8988T (cell line): Measurements from ENCODE around the gene PARD6B.
A peak's percentile ranks its signal among the peaks of the same experiment; 100 is the strongest.
"Not testable (repeated sequence)": the region's sequence is repeated elsewhere in the genome, so short reads cannot be mapped to it uniquely, and the experiment has no call there.

Experiments
- DNase-seq: peaks from one replicate; pipeline ENCODE4 v3.0.0; 2011

PARD6B gene

DNA sequence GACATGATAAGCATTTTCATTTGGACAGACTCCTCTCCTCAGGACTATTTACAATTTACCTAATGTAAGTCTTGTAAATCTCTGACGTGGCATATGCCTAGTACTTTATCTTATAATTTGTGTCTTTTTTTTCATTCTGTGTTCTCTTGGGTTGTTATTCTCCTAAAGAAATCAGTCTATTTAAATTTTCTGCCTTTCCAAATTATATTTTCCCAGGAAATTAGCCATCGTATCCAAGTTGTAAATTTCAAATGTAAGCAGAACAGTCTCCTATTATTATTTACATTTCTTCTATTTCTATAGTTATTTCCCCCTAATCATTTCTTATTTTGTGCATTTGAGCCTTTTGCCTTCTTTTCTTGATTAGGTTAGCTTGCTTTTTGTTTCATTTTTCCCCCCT is 46.0 kb downstream of the PARD6B start:
- DNase-seq, result no peak

DNA sequence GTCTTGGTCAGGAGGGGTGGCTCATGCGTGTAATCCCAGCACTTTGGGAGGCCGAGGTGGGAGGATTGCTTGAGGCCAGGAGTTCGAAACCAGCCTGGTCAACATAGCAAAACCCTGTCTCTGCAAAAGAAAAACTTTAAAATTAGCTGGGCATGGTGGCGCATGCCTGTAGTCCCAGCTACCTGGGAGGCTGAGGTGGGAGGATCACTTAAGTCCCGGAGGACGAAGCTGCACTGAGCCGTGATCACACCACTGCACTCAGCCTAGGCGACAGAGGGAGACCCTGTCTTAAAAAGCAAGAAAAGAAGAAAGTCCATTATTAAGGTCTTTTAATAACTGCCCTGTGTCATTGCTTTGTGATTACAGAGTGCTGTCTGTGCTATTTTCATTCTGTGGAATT is 47.6 kb downstream of the PARD6B start:
- not testable (repeated sequence) for DNase-seq

DNA sequence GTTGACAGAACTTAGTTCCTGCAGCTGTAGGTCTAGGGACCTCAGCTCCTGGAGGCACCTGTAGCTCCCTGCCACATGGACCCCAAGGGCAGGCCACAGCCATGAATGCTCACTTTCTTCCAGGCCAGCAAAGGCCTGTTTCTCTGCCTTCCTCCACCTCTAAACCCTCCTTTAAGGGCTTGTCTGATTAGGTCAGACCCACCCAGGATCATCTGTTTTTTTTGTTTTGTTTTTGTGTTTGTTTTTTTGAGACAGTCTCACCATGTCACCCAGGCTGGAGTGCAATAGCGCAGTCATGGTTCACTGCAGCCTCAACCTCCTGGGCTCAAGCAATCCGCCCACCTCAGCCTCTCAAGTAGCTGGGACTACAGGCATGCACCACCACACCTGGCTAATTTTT is 52.0 kb downstream of the PARD6B start:
- DNase-seq, result no peak

DNA sequence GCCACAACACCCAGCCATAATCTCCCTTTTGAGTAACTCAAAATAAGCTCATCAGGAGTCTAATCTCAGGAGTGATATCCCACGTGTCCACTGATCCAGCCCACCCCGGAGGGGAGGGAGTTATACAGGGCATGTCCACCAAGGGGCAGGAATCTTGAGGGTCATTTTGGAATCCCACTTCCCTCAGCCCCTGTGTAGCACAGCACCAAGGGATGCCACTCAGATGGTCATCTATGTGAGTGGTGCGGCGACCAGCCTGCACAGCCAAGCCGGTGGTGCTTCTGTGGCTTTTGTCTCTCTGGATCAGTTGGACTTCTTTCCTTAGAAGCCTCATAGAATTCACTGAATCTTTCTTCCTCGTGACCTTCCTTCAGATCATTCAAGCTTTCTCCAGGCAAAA is 52.5 kb downstream of the PARD6B start:
- DNase-seq, result no peak

DNA sequence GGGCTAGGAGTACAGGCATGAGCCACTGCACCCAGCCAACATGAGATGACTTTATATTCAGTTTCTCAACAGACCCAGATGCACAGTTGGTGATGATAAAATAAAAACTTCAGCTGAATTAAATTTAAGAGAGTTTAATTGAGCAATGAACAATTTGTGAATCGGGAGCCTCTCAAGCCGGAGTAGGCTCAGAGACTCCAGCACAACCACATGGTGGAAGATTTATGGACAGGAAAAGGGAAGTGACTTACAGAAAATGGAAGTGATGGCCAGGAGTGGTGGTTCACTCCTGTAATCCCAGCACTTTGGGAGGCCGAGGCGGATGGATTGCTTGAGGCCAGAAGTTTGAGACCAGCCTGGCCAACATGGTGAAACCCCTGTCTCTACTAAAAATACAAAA is 53.1 kb downstream of the PARD6B start:
- no peak for DNase-seq

DNA sequence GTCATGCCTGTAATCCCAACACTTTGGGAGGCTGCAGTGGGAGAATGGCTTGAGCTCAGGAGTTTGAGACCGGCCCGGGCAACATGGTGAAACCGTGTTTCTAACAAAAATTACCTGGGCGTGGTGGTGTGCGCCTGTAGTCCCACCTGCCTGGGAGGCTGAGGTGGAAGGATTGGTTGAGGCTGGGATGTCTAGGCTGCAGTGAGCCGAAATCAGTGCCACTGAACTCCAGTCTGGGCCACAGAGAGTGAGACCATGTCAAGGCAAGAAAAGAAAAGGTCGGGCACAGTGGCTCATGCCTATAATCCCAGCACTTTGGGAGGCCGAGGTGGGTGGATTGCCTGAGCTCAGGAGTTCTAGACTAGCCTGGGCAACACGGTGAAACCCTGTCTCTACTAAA is 55.3 kb downstream of the PARD6B start:
- no peak for DNase-seq

DNA sequence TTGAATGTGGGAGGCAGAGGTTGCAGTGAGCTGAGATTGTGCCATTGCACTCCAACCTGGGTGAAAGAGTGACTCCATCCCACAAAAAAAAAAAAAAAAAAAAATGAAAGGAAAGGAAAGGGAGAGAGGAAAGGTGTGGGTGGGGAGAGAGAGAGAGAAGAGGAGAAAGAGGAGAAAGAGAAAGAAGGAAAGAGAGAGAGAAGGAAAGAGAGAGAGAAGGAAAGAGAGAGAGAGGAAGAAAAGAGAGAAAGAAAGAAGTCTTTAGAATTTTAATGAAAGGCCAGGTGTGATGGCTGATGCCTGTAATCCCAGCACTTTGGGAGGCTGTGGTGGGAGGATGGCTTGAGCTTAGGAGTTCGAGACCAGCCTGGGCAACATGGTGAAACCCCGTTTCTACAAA is 55.8 kb downstream of the PARD6B start:
- DNase-seq, result no peak

DNA sequence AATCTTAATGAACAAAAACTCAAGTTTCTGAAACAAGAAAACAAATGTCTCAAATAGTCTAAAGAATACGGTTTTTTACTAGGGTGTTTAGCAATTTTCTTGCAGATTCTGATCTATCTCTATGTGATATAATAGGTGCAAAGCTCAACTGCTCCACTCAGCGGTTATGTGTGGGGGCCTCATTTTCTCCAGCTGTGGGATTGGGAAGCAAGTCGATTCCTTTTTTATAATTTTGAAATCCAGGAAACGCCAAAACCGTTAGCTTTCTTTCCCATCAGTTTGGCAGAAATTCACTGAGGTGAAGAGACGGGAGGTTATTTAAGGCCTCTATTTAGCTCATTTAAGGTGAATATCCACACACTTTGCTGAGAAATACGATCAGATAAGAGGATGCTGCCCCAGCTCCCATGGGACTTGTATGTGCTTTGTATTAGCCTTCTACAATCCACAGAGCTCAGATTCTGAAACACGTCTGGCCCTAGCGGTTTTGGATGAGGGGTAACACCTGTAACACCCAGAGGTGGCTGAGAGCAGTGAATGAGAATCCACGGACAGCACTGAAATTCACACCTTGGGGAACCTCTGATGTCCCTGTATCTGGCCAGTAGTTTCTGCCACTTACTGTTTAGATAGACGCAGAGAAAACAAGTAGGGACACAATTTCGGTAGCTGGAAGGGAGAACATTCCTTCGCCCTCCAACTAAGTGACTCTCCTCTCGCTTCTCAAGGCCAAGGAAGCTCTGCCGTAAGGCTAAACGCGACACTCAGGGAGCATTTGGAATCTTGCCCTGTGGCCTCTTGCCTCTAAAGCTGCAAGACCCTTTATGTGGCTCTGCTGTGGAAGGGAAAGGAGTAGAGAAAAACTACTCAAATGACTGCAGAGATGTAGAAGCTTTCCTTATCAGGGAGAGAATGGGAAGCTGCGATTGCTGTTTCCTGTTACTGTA is 56.9 kb downstream of the PARD6B start:
- DNase-seq, result no peak

DNA sequence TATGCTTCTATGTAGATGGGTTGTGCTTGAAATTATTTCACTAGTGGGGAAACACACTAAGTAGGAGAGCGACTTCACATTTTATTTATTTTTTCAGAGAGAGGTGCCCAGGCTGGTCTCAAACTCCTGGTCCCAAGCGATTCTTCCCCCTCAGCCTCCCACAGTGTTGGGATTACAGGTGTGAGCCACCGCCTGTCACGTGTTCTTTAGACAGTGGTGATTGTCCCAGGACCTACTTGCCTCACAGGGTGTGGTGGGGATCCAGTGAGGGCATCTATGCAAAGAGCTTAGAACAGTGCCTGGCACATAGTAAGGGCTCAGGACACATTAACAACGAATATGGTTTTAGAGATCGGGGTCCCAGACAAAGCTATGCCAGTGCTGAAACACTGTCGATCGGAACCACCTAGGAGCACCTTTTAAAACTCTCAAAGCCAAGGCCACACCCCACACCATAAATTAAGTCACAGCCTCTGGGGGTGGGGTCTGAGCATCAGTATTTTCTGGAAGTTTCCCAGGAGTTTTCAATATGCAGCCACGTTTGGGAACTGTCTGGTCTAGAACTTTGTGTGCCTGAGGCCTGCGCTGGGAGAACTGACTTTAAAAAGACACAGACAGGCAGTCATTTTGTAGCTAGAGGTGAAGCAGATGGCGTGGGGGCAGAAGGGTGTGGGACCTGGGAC is 58.7 kb downstream of the PARD6B start:
- DNase-seq, result no peak

DNA sequence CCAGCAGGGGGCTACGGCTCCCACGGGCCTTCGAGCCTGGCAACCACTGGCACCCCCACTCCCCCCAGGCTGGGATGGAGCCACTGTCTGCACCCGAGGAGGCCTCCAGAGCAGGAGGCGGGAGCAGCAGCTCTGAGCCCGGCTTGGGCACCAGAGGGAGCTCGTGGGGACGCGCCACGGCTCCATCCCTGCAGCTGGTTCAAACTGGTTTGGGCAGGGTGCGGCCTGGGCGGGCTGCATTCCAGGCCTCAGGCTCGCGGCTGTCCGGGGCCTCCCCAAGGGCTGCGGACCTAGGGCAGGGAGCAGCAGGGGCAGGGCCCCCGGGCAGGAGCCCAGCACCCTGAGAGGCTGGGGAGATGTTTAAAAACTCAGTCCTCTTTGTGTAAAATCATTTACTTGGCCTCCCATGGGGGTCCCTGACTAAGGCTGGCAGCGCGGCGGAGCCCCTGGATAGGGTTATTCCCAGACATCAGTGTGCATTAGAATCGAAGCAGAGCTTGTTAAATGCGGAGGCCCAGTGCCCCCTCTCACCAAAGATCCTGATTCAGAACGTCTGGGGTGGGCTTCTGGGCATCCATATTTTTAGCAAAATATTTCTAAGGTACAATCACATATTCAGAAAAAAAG is 59.4 kb downstream of the PARD6B start:
- DNase-seq, result peak; percentile 93

DNA sequence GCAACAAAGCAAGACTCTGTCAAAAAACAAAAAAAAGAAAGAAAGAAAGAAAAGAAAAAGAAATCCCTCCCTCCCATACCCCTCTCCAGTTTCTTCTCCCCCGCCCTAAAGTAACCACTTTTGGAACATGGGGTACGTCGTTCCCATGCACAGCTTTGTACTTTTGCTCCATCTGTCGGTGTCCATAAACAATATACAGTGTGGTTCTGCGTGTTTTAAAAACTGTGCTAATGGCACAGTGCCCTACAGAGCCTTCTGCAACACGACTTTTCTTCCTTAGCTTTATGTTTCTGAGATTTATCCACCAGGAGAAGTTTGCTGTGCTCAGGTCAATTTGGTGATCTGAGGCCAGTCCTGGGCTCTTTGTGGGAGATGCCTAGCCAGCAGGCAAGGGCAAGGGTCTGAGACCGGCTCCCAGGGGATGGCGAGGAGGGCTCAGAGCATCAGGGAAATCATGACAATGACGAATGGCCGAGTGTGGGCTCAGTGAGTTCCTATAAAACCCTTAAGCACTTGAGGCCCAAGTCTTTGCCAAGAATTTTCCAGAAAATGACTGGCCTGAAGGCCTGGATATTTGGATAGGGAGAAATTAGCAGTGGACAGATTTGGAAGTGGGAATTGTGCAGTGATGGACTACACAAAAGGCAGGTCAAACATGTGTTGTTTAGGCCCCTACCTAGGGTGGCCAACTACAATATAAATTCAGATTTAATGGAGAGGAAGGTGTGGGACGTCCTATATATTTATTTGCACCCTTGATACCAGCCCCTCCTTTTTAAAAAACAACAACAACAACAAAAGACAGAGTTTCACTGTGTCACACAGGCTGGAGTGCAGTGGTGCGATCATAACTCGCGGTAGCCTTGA is 61.6 kb downstream of the PARD6B start:
- no peak for DNase-seq

DNA sequence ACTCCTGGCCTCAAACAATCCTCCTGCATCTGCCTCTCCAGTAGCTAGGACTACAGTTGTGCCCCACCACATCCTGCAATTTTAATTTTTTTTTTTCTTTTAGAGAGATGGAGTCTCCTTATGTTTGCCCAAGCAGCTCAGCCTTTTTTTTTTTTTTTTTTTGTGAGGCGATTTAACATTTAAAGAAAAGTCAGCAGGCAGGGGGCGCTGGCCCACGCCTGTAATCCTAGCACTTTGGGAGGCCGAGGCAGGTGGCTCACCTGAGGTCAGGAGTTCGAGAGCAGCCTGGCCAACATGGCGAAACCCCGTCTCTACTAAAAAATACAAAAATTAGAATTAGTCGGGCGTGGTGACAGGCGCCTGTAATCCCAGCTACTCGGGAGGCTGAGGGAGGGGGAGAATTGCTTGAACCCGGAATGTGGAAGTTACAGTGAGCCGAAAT is 62.2 kb downstream of the PARD6B start:
- not testable (repeated sequence) for DNase-seq

DNA sequence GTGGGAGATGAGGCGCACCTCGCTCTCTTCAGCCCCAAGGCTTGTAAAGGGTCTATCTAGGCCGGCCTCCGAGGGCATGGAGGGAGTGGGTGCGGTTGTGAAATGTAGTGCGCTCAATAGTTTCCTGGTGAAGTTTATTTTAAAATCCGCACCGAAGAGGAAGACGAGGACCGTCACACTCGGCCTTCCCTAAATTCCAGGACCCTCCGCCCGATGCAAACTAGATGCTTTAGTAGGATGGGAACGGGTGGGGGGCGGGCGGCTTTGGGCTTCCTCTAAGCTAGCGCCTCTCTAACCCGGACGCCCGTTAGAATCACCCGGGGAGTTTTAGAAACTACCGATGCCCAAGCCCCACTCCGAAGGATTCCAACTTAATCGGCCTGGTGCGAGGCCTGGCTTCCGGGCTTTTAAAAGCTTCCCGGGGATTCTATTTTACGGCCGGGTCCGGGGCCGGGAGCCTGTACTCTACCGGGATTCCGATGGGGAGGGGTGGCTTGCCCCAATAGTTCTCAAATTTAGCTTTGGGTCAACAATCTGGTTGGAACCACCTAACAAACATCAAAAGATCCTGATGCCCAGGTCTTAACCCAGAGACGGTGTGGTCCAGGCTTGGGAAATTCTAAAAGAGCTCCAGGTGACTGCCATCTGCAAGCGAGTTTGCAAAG is 62.9 kb downstream of the PARD6B start:
- no peak for DNase-seq

DNA sequence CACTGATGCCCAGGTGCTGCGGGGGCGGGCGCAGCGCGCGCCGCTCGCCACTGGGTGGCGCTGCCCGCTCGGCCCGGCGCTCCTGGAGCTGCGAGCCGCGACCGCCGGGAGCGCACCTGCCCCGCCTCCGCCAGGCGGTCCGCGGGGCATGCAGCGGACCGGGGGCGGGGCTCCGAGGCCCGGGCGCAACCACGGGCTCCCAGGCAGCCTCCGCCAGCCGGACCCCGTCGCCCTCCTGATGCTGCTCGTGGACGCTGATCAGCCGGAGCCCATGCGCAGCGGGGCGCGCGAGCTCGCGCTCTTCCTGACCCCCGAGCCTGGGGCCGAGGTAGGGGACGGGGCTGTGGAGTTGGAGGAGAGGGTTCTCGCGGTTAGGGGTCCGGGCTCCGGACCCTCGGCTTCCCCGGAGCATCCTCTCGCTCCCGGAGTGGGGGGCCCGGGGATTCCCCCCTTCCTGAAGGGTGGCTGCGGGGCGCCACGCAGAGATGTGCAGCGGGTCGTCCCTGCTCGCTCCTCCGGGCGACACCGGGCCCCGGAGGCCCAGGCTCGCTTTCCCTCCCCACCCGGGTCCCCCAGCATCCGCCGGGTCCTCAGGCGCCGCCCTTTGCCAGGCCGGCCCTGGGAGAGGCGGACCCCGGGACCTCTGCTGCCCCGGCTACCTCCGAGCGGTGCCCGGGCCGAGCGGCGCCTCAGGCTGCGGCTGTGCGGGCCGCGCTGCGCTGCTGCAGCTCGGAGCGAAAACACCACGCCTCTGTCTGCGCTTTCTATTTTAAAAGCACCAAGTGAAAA is 63.7 kb downstream of the PARD6B start, which contains the start of gene BCAS4:
BCAS4 (plus strand) TSS at position 216 of the 789 bp plus-strand sequence; CDS start at position 239, 23 bp downstream.
- peak; percentile 97 for DNase-seq

DNA sequence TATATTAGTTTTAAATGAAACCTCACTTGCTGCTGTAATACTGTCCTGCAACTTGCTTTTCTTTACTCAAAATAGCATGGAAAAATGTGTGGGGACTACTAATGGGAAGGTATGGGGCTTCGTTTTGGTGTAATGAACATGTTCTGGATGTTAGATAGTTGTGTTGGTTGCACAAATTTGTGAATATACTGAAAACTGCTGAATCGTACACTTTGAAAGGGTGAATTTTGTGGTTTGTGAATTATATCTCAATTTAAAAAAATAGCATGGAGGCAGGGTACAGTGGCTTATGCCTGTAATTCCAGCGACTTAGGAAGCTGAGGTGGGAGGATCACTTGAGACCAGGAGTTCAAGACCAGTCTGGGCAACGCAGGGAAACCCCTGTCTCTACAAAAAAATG is 65.8 kb downstream of the PARD6B start:
- no peak for DNase-seq

DNA sequence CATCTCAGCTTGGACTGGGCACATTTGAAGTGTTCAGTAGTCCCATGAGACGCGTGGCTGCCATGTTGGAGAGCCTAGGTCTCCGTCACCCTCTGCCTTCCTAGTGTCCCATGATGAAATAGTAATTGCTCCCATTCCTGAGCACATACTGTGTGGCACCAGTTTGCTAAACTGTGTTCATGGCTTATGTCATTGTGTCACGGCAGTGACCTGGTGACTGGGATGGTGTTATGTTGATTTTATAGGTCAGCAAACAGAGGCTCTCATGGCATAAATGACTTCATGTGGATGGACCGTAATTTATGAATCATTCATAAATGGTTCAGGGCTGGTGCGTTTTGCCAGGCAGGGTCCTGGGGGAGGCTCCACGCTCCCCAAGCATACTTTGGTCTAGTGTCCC is 67.3 kb downstream of the PARD6B start:
- DNase-seq, result no peak

DNA sequence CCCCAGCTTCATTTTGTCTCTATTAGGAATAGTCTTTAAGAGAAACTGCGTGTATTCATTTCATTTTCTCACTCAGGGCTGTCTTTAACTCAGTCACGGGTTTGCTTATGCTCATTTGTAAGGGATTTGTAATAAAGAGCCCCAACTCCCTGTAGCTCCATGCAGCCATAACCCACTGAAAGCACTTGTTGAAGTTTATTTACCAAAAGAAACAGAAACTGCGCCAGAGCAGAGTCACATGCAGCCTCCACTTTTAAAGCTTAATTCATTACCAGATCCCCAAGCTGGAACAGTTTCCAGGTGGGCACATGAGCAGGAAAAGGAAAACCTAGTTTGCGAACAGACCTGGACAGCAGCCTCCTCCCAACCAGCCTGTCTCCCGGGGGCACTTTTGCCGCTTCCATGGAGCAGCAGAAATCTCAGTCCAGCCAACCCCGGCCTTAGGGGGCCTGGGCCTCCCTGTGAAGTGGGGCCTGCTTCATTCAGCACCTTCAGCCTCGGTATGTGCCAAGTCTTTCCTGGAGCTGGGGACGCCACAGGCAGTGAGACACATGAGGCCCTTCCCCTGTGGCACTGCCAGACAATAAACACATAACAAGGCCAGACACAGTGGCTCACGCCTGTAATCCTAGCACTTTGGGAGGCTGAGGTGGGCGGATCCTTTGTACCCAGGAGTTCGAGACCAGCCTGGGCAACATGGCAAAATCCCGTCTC is 68.0 kb downstream of the PARD6B start:
- DNase-seq, result no peak

DNA sequence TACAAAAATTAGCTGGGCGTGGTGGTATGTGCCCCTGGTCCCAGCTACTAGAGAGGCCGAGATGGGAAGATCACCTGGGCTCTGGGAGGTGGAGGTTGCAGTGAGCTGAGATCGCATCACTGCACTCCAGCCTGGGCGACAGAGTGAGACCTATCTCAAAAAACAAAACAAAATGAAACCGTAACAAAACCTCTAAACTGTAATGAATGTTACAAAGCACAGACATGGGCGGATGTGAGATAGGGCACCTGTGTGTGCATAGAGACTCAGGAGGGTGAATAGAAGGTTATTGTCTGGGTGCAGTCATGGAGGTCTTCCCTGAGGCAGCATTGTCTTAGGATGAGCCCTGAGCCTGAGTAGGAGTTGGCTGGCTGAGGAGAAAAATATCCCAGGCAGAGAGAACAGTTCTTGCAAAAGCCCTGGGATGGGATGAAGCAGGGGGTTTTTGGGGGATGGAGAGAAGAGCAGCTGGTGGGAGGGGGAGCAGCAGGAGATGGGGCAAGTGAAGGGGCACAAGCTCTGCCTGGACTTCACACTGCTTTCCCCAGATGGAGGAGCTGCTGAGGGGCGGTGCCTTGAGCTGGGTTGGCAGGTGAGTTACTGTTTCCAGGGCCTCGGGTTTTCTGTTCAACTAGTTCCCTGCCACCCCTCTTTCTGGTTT is 68.6 kb downstream of the PARD6B start:
- no peak for DNase-seq

DNA sequence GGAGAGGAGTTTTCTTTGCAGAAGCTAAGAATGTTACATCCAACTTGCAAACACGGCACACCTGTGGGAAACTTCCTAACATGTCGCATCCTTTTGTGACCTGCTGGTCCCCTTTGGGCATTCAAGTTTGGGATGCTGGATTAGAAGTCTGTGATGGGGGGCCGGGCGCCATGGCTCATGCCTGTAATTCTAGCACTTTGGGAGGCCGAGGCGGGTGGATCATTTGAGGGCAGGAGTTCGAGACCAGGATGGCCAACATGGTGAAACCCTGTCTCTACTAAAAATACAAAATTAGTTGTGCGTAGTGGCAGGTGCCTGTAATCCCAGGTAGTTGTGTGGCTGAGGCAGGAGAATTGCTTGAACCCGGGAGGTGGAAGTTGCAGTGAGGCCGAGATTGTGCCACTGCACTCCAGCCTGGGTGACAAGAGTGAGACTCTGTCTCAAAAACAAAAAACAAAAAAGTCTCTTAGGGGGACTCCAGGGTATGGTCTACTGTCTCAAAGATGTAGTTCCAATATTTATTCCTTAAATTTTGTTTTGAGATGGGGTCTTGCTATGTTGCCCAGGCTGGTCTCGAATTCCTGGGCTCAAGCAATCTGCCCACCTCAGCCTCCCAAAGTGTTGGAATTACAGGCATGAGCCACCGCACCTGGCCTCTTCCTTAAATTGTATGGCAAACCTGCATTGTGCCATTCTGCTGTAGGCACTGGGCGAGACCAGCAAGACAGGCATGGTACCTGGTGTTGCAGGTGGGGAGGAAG is 69.8 kb downstream of the PARD6B start:
- DNase-seq, result not testable (repeated sequence)
